Peyer's patch (tissue), 4 donors: ENCODE data around the gene RTP2.

Experiments used
- CTCF ChIP-seq, 6 experiments: fragments of 450-650 bp in 4 of 6; fragments of 200-600 bp in 2 of 6; sonication (generic) in 1 of 6; IDR thresholded peaks; one replicate each; pipeline ENCODE4 v1.5.1; 2017 to 2019; ENCODE audit warnings: antibody characterized with exemption in 6 of 6, mild to moderate bottlenecking in 3 of 6, moderate library complexity in 1 of 6
- POLR2A ChIP-seq, 2 donors: fragments of 450-650 bp; IDR thresholded peaks; one replicate each; pipeline ENCODE4 v1.5.1; 2017; ENCODE audit warnings: antibody characterized with exemption in 2 of 2, mild to moderate bottlenecking in 2 of 2, moderate library complexity in 2 of 2

- TF ChIP-seq CTCF (IDR thresholded peaks at IDR 0.05) (no peak), POLR2A (IDR thresholded peaks at IDR 0.05) (no peak)
These were observed 2.8 kb upstream of the RTP2 start for GRCh38 chr3:187705164-187705563.
